Measurements from ENCODE around the gene DCTD.

DNA sequence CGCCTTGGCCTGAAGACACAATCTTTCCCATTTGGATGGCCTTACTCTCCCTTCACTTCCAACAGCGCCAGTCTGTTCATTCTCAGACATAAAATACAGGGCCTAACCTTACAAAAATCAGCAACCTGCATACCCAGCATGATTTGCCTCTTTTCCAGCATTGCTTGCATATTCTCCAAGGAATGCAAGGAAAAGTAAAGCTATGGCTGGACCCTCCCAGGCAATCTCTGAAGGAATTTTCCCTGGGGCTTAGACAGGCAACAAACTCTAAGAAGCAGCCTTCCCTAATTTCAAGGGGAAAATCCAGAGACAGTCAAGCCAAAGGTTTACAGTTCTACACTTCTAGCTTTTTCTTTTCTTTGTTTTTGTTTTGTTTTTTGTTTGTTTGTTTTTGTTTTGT, 3.6 kb downstream of the DCTD start:
- TF ChIP-seq, protein P1, sequence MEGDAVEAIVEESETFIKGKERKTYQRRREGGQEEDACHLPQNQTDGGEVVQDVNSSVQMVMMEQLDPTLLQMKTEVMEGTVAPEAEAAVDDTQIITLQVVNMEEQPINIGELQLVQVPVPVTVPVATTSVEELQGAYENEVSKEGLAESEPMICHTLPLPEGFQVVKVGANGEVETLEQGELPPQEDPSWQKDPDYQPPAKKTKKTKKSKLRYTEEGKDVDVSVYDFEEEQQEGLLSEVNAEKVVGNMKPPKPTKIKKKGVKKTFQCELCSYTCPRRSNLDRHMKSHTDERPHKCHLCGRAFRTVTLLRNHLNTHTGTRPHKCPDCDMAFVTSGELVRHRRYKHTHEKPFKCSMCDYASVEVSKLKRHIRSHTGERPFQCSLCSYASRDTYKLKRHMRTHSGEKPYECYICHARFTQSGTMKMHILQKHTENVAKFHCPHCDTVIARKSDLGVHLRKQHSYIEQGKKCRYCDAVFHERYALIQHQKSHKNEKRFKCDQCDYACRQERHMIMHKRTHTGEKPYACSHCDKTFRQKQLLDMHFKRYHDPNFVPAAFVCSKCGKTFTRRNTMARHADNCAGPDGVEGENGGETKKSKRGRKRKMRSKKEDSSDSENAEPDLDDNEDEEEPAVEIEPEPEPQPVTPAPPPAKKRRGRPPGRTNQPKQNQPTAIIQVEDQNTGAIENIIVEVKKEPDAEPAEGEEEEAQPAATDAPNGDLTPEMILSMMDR (IDR thresholded peaks at IDR 0.05 in 8 of 11, conservative IDR thresholded peaks at IDR 0.05 in 3 of 11) = no peak
- TF ChIP-seq POLR2A (IDR thresholded peaks at IDR 0.05) = no peak
- no peak for TF ChIP-seq POLR2AphosphoS5 (IDR thresholded peaks at IDR 0.05)
